T-helper 1 cell treated with Interleukin-12 subunit alpha and Interleukin-12 subunit beta and Interleukin-4 antibody, amounts not matched to agents 30 μg/mL and 1 μg/mL, for 36 hours (primary cell): Measurements from ENCODE around the gene CAV2.

ENCODE experiments used
- H3K27ac Mint-ChIP-seq: one replicate; pipeline ENCODE4 v1.8.0; 2021; ENCODE audit warnings: mild to moderate bottlenecking, mixed read lengths
- H3K27me3 Mint-ChIP-seq: one replicate; pipeline ENCODE4 v1.8.0; 2021; ENCODE audit warnings: low read depth, mixed read lengths
- H3K36me3 Mint-ChIP-seq: one replicate; pipeline ENCODE4 v1.8.0; 2021; ENCODE audit warnings: low read depth, mixed read lengths
- H3K4me1 Mint-ChIP-seq: one replicate; pipeline ENCODE4 v1.8.0; 2021; ENCODE audit warnings: low read depth, mixed read lengths
- H3K4me3 Mint-ChIP-seq: one replicate; pipeline ENCODE4 v1.8.0; 2021; ENCODE audit warnings: mild to moderate bottlenecking, moderate library complexity, mixed read lengths
- H3K9me3 Mint-ChIP-seq: one replicate; pipeline ENCODE4 v1.8.0; 2021; ENCODE audit warnings: mixed read lengths

Gene CAV2

GRCh38 chr7:116540743-116541142, 41.2 kb downstream of the CAV2 start:
- H3K4me3 Mint-ChIP-seq = no peak overlapping the region
- no peaks in the 10 kb centered on the region for H3K27me3 Mint-ChIP-seq
- H3K9me3 Mint-ChIP-seq = no peaks in the 10 kb centered on the region
- no peak overlapping the region for H3K27ac Mint-ChIP-seq
- no peaks in the 10 kb centered on the region for H3K4me1 Mint-ChIP-seq
- no peaks in the 10 kb centered on the region for H3K36me3 Mint-ChIP-seq

DNA sequence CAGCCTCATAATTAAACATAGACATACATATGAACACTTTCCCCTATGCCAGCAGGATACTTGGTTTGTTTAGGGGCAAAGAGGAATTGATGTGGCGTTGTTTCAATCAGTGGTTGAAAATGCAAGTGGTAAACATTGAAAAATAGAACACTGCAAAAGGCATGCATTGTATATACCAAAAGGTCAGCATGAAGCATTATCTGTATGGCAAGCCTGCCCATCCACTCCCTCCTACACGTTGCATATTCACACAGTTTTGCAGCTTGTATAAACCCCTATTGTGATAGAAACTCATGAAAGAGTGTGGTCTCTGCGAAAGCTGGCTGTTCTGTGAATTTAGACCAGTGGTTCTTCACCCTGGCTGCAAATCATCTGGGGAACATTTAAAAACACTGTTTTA, 42.4 kb downstream of the CAV2 start:
- Mint-ChIP-seq H3K9me3 (no peaks in the 10 kb centered on the region), H3K27ac (no peak overlapping the region), H3K27me3 (no peaks in the 10 kb centered on the region)

GRCh38 chr7:116542618-116543017, 43.1 kb downstream of the CAV2 start:
- H3K36me3 Mint-ChIP-seq = no peaks in the 10 kb centered on the region

More for the DNA sequence above, 42.4 kb downstream of the CAV2 start:
- Mint-ChIP-seq H3K4me1 (no peaks in the 10 kb centered on the region), H3K4me3 (no peak overlapping the region), H3K36me3 (no peaks in the 10 kb centered on the region)

DNA sequence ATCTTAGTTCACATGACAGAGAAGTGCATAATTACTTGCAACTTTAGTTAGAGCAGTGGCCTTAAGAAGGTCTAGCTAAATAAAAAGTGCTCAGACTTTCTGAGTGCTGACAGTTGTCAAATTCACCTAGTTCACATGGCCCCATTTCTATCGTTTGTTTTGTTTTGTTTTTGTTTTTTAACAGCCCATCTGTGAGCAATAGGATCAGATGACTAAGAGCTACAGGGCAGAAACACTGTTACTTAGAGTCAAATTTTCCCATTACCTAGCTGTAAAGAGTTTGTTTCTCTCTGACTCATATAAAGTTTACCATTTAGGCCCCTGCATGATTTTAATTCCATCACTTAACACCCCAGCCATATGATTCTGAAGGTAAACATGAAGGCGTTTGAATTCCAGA, 44.1 kb downstream of the CAV2 start:
- H3K4me3 Mint-ChIP-seq = no peak overlapping the region
- H3K9me3 Mint-ChIP-seq = no peaks in the 10 kb centered on the region
- H3K27me3 Mint-ChIP-seq = no peaks in the 10 kb centered on the region
- H3K4me1 Mint-ChIP-seq = no peaks in the 10 kb centered on the region
- H3K36me3 Mint-ChIP-seq = no peaks in the 10 kb centered on the region
- no peak overlapping the region for H3K27ac Mint-ChIP-seq

More at GRCh38 chr7:116542618-116543017, 43.1 kb downstream of the CAV2 start:
- no peak overlapping the region for H3K4me3 Mint-ChIP-seq
- H3K4me1 Mint-ChIP-seq = no peaks in the 10 kb centered on the region
- no peaks in the 10 kb centered on the region for H3K27me3 Mint-ChIP-seq
- H3K27ac Mint-ChIP-seq = no peak overlapping the region
- no peaks in the 10 kb centered on the region for H3K9me3 Mint-ChIP-seq

GRCh38 chr7:116544487-116544886, 44.9 kb downstream of the CAV2 start:
- Mint-ChIP-seq H3K9me3 (no peaks in the 10 kb centered on the region), H3K4me1 (no peaks in the 10 kb centered on the region), H3K27me3 (no peaks in the 10 kb centered on the region), H3K4me3 (no peak overlapping the region), H3K36me3 (no peaks in the 10 kb centered on the region), H3K27ac (no peak overlapping the region)

- Mint-ChIP-seq H3K36me3 (no peaks in the 10 kb centered on the region), H3K4me3 (no peak overlapping the region), H3K27ac (no peak overlapping the region), H3K27me3 (no peaks in the 10 kb centered on the region), H3K9me3 (no peaks in the 10 kb centered on the region), H3K4me1 (no peaks in the 10 kb centered on the region)
Observed at GRCh38 chr7:116545411-116545993, 46.0 kb downstream of the CAV2 start.

DNA sequence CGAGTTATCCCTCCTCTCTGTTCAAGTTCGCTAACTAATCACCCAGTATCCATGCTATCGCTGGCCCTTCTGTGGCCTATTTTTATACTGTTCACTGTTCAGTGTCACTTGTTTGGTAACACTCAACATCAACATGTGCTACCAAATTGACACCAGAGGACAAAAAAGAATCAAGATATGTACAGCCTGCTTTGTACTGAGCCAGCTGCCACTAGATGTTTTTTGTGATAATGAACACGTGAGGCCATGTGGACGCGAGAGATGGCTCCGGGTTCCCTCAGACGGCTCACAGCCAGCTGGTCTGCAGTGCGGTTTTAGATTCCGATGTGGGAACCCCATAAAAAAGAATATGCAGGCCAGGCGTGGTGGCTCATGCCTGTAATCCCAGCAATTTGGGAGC, 46.5 kb downstream of the CAV2 start:
- H3K36me3 Mint-ChIP-seq = no peaks in the 10 kb centered on the region
- no peak overlapping the region for H3K27ac Mint-ChIP-seq
- no peaks in the 10 kb centered on the region for H3K4me1 Mint-ChIP-seq
- H3K9me3 Mint-ChIP-seq = no peaks in the 10 kb centered on the region
- H3K27me3 Mint-ChIP-seq = no peaks in the 10 kb centered on the region
- H3K4me3 Mint-ChIP-seq = no peak overlapping the region

DNA sequence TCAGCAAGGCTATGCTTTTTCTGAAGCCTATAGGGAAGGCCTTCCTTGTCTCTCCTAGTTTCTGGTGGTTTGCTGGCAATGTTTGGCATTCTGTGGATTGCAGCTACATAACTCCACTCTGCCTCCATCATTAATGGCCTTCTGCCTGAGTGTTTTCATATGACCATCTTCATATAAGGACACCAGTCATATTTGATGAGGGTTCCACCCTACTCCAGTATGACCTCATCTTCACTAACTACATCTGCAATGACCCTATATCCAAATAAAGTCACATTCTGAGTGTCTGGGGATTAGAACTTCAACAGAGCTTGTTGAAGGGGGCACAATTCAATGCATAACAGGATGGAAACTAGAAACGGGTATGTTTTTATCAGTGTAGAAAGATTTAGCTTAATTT, 47.4 kb downstream of the CAV2 start:
- Mint-ChIP-seq H3K4me3 (no peak overlapping the region), H3K27ac (no peak overlapping the region), H3K27me3 (no peaks in the 10 kb centered on the region), H3K9me3 (no peaks in the 10 kb centered on the region), H3K4me1 (no peaks in the 10 kb centered on the region), H3K36me3 (no peaks in the 10 kb centered on the region)

GRCh38 chr7:116547347-116547746, 47.8 kb downstream of the CAV2 start:
- Mint-ChIP-seq H3K4me3 (no peak overlapping the region), H3K36me3 (no peaks in the 10 kb centered on the region), H3K4me1 (no peaks in the 10 kb centered on the region), H3K27ac (no peak overlapping the region), H3K27me3 (no peaks in the 10 kb centered on the region), H3K9me3 (no peaks in the 10 kb centered on the region)

DNA sequence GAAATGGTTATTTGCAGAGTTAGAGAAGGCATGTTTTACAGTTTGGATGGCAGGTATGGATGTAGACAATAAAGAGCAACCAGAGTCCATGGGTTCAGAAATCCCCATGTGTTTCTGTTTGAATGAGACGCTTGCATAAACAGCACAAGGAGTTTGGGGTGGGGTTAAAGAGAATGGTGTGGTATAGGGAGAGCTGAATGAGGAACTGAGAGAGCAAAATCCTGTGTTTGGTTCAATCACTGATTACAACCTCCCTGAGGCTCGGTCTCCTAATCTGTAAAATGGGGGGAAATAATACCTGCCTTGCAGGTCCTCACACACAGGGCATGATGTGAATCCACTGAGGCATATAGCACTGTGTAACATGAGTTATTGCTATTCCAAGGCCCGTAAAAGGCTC, 49.0 kb downstream of the CAV2 start:
- Mint-ChIP-seq H3K27ac (no peak overlapping the region), H3K36me3 (no peaks in the 10 kb centered on the region), H3K4me3 (no peak overlapping the region)

GRCh38 chr7:116549370-116549769, 49.8 kb downstream of the CAV2 start:
- H3K36me3 Mint-ChIP-seq = no peaks in the 10 kb centered on the region
- H3K4me3 Mint-ChIP-seq = no peak overlapping the region
- no peaks in the 10 kb centered on the region for H3K4me1 Mint-ChIP-seq
- H3K27ac Mint-ChIP-seq = no peak overlapping the region
- peaks cover 5% of the 10 kb centered on the region for H3K27me3 Mint-ChIP-seq
- H3K9me3 Mint-ChIP-seq = no peaks in the 10 kb centered on the region

More for the DNA sequence above, 49.0 kb downstream of the CAV2 start:
- Mint-ChIP-seq H3K9me3 (no peaks in the 10 kb centered on the region), H3K27me3 (peaks cover 1% of the 10 kb centered on the region), H3K4me1 (no peaks in the 10 kb centered on the region)

GRCh38 chr7:116551692-116552091, 52.2 kb downstream of the CAV2 start:
- H3K9me3 Mint-ChIP-seq = no peaks in the 10 kb centered on the region
- H3K4me1 Mint-ChIP-seq = no peaks in the 10 kb centered on the region
- H3K27ac Mint-ChIP-seq = no peak overlapping the region
- peaks cover 12% of the 10 kb centered on the region for H3K27me3 Mint-ChIP-seq
- H3K36me3 Mint-ChIP-seq = no peaks in the 10 kb centered on the region
- H3K4me3 Mint-ChIP-seq = no peak overlapping the region

DNA sequence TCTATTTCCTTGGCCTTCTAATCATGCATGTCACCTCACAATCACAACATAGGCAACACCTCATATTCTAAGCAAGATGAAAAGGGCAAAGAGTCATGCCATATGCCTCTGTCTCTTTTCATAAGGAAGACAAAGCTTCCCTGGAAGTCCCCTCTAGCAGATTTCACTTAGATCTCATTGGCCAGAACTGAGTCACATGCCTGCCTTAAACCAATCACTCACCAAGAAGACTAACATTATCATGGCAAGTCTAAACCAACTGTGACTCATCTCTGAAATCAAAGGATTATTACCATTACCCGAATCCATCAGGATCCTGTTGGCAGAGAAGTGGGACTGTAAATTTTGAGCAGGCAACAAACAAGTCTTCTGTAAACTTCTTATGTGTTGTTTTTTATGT, 53.1 kb downstream of the CAV2 start:
- H3K27ac Mint-ChIP-seq = no peak overlapping the region
- no peaks in the 10 kb centered on the region for H3K4me1 Mint-ChIP-seq
- peaks cover 15% of the 10 kb centered on the region for H3K27me3 Mint-ChIP-seq
- no peaks in the 10 kb centered on the region for H3K36me3 Mint-ChIP-seq
- no peaks in the 10 kb centered on the region for H3K9me3 Mint-ChIP-seq
- H3K4me3 Mint-ChIP-seq = no peak overlapping the region

DNA sequence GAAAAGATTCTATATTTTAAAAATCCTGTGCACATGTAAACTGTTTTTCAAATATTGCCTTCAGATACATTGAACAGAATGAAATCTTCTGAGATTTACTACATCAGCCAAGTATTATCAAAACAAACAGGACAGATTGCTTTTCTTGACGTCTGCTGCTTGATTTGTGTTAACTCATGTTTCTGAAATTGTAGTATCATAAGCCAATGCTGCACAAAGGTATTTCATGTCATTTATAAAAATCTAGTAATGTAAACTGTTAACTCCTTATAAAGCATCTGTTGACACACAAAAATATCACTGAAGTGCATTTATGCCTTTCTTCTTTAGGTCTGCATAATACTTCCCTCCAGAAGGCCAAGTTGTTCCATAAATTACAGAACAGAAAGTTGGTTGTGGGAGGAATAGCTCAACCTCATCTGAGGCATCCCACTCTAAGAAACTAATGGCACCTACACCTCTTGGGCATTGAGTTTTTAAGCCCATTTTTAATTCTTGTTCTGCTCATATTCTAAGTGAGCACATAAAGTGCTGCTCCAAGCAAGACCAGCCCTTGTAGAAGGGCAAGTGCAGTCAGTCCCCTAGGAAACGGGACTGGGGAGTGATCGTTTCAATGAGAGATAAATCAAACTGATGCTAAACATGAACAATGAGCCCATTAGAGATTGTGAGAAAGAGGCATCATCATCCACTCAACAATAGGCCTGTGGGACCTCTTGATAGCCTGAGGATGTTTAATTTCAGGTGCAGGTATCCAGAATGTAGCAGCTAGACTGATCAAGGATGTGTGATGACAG, 53.8 kb downstream of the CAV2 start:
- Mint-ChIP-seq H3K36me3 (no peaks in the 10 kb centered on the region), H3K9me3 (no peaks in the 10 kb centered on the region), H3K4me1 (no peaks in the 10 kb centered on the region), H3K27ac (no peak overlapping the region), H3K27me3 (peaks cover 20% of the 10 kb centered on the region), H3K4me3 (no peak overlapping the region)

- Mint-ChIP-seq H3K27ac (no peak overlapping the region), H3K4me3 (no peak overlapping the region), H3K36me3 (no peaks in the 10 kb centered on the region), H3K4me1 (no peaks in the 10 kb centered on the region), H3K9me3 (no peaks in the 10 kb centered on the region), H3K27me3 (peaks cover 22% of the 10 kb centered on the region)
Observed at GRCh38 chr7:116554436-116554835, 54.9 kb downstream of the CAV2 start.
